Neural cell (in vitro differentiated cells): ENCODE data around the gene PLEKHG7.

Experiments used
- EP300 ChIP-seq: fragments of 450-650 bp; conservative IDR thresholded peaks from 2 replicates; pipeline ENCODE4 v1.6.1; 2014; ENCODE audit warnings: antibody characterized with exemption, mild to moderate bottlenecking, moderate library complexity; ENCODE audit not compliant: poor library complexity, severe bottlenecking
- EZH2 ChIP-seq: fragments of 200-600, 300-800 bp; shearing (Covaris generic), sonication (generic); IDR thresholded peaks from 2 replicates; pipeline ENCODE4 v1.6.1; 2014; ENCODE audit warnings: antibody characterized with exemption, low read length, borderline replicate concordance, mild to moderate bottlenecking; ENCODE audit not compliant: insufficient read depth, poor library complexity, severe bottlenecking
- POLR2AphosphoS5 ChIP-seq: IDR thresholded peaks from 2 replicates; pipeline ENCODE4 v1.6.1; 2012
- RAD21 ChIP-seq: fragments of 450-650 bp; conservative IDR thresholded peaks from 2 replicates; pipeline ENCODE4 v1.6.1; 2014; ENCODE audit warnings: antibody characterized with exemption, mild to moderate bottlenecking, moderate library complexity
- SMC3 ChIP-seq: fragments of 450-650 bp; conservative IDR thresholded peaks from 2 replicates; pipeline ENCODE4 v1.6.1; 2014; ENCODE audit warnings: antibody characterized with exemption, mild to moderate bottlenecking, moderate library complexity; ENCODE audit not compliant: poor library complexity
- TF ChIP-seq, protein P1 (sequence below): fragments of 450-650 bp; IDR thresholded peaks from 2 replicates; pipeline ENCODE4 v1.5.1; 2014; ENCODE audit warnings: antibody characterized with exemption, mild to moderate bottlenecking, moderate library complexity; ENCODE audit not compliant: poor library complexity, severe bottlenecking
- TF ChIP-seq, protein P2 (sequence below): IDR thresholded peaks from 2 replicates; pipeline ENCODE4 v1.6.1; 2012; ENCODE audit warnings: borderline replicate concordance

DNA sequence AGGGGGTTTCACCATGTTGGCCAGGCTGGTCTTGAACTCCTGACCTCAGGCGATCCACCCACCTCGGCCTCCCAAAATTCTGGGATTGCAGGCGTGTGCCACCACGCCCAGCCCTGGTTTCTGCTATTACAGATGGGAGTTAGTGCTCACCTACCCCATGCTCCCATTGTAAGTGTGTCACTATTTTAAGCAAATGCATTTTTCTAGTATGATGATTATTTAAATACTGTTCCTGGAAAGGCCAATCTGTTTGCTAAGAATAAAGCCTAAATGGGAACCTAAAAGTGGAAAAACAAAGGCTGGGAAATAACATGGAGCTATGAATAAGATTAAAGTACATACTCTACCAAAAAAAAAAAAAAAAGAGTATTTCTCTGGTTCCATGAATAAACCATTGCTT lies 45.0 kb upstream of the PLEKHG7 start:
- TF ChIP-seq, protein P1, sequence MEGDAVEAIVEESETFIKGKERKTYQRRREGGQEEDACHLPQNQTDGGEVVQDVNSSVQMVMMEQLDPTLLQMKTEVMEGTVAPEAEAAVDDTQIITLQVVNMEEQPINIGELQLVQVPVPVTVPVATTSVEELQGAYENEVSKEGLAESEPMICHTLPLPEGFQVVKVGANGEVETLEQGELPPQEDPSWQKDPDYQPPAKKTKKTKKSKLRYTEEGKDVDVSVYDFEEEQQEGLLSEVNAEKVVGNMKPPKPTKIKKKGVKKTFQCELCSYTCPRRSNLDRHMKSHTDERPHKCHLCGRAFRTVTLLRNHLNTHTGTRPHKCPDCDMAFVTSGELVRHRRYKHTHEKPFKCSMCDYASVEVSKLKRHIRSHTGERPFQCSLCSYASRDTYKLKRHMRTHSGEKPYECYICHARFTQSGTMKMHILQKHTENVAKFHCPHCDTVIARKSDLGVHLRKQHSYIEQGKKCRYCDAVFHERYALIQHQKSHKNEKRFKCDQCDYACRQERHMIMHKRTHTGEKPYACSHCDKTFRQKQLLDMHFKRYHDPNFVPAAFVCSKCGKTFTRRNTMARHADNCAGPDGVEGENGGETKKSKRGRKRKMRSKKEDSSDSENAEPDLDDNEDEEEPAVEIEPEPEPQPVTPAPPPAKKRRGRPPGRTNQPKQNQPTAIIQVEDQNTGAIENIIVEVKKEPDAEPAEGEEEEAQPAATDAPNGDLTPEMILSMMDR = no peak
- TF ChIP-seq POLR2AphosphoS5 (no peak), RAD21 (no peak), EZH2 (no peak), EP300 (no peak), SMC3 (no peak)
- TF ChIP-seq, protein P2, sequence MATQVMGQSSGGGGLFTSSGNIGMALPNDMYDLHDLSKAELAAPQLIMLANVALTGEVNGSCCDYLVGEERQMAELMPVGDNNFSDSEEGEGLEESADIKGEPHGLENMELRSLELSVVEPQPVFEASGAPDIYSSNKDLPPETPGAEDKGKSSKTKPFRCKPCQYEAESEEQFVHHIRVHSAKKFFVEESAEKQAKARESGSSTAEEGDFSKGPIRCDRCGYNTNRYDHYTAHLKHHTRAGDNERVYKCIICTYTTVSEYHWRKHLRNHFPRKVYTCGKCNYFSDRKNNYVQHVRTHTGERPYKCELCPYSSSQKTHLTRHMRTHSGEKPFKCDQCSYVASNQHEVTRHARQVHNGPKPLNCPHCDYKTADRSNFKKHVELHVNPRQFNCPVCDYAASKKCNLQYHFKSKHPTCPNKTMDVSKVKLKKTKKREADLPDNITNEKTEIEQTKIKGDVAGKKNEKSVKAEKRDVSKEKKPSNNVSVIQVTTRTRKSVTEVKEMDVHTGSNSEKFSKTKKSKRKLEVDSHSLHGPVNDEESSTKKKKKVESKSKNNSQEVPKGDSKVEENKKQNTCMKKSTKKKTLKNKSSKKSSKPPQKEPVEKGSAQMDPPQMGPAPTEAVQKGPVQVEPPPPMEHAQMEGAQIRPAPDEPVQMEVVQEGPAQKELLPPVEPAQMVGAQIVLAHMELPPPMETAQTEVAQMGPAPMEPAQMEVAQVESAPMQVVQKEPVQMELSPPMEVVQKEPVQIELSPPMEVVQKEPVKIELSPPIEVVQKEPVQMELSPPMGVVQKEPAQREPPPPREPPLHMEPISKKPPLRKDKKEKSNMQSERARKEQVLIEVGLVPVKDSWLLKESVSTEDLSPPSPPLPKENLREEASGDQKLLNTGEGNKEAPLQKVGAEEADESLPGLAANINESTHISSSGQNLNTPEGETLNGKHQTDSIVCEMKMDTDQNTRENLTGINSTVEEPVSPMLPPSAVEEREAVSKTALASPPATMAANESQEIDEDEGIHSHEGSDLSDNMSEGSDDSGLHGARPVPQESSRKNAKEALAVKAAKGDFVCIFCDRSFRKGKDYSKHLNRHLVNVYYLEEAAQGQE = no peak
